Caco-2 (cell line): ENCODE data around the gene DNAJC19. TPM values are rescaled to one million over a fixed set of nuclear protein-coding genes. Genes with fewer than 3 reads are reported as not detected.

Experiments
- Bru-seq: library from RNA; stranded (reverse); fragments of 400-500 nt; gene quantifications from one replicate; lab custom pipeline; 2021; lab: Mats Ljungman, UMichigan
- BruChase-seq, 2 experiments: library from RNA; stranded (reverse); fragments of 400-500 nt; gene quantifications; one replicate each; lab custom pipeline; 2021; lab: Mats Ljungman, UMichigan
- BruUV-seq: library from RNA; stranded (reverse); fragments of 400-500 nt; replicated peaks from 2 replicates; lab custom pipeline; 2021; lab: Mats Ljungman, UMichigan
- CTCF ChIA-PET: fragments of 300-600 bp; sonication (Branson Sonifier 250); formaldehyde crosslinking; loops from one replicate; lab custom pipeline; 2022; ENCODE audit warnings: antibody characterized with exemption; lab: Charles Lee
- POLR2A ChIA-PET: fragments of 300-600 bp; sonication (Branson Sonifier 250); formaldehyde crosslinking; loops from one replicate; lab custom pipeline; 2022; ENCODE audit warnings: antibody characterized with exemption; lab: Charles Lee
- DNase-seq, 2 experiments: peaks; one replicate each; pipeline versions ENCODE4 v3.0.0 to v3.0.0-alpha.2; 2020 to 2022
- H3K27me3 ChIP-seq: replicated peaks from 2 replicates; pipeline ENCODE4 v1.6.0; 2011; ENCODE audit warnings: low read length; ENCODE audit not compliant: control insufficient read depth, insufficient read depth
- H3K36me3 ChIP-seq: 2 replicates; pipeline ENCODE4 v1.5.1; 2011; ENCODE audit warnings: low read length; ENCODE audit not compliant: control insufficient read depth, insufficient read depth
- H3K4me1 ChIP-seq: fragments of 250-450 bp; sonication (Bioruptor Pico); 2 replicates; pipeline ENCODE4 v1.5.1; 2020; ENCODE audit warnings: mild to moderate bottlenecking
- H3K4me3 ChIP-seq: 2 replicates; pipeline ENCODE4 v1.5.1; 2011; ENCODE audit warnings: low read depth, mild to moderate bottlenecking, control low read depth, low read length
- H3K9me3 ChIP-seq: fragments of 250-450 bp; sonication (Bioruptor Pico); 2 replicates; pipeline ENCODE4 v1.5.1; 2020; ENCODE audit warnings: mild to moderate bottlenecking, moderate library complexity
- H3K27ac Mint-ChIP-seq: one replicate; pipeline ENCODE4 v1.8.0; 2022; ENCODE audit warnings: mixed read lengths; ENCODE audit not compliant: unreplicated experiment
- H3K27me3 Mint-ChIP-seq: one replicate; pipeline ENCODE4 v1.8.0; 2022; ENCODE audit warnings: mixed read lengths; ENCODE audit not compliant: insufficient read depth, unreplicated experiment
- H3K36me3 Mint-ChIP-seq: one replicate; pipeline ENCODE4 v1.8.0; 2022; ENCODE audit warnings: mild to moderate bottlenecking, mixed read lengths; ENCODE audit not compliant: insufficient read depth, unreplicated experiment
- H3K4me1 Mint-ChIP-seq: one replicate; pipeline ENCODE4 v1.8.0; 2022; ENCODE audit warnings: low read depth, mixed read lengths; ENCODE audit not compliant: unreplicated experiment
- H3K4me3 Mint-ChIP-seq: one replicate; pipeline ENCODE4 v1.8.0; 2022; ENCODE audit warnings: mild to moderate bottlenecking, moderate library complexity, mixed read lengths; ENCODE audit not compliant: unreplicated experiment
- H3K9me3 Mint-ChIP-seq: one replicate; pipeline ENCODE4 v1.8.0; 2022; ENCODE audit warnings: mixed read lengths; ENCODE audit not compliant: unreplicated experiment
- intact Hi-C: fragments of 100-400 bp; cut with micrococcal nuclease; formaldehyde crosslinking; loops from one replicate; pipeline ENCODE4 v1.10.0; 2022; ENCODE audit not compliant: unreplicated experiment
- long read RNA-seq: library from polyadenylated mRNA; stranded (forward); transcript quantifications from one replicate; pipeline ENCODE4 v2.0.0, GENCODE V29; 2022
- total RNA-seq: library from RNA; stranded (reverse); gene quantifications from 2 replicates; pipeline ENCODE4 v1.2.3, GENCODE V29; 2022
- TF ChIP-seq, protein P1 (sequence below), 2 experiments: fragments of 200-600 bp in 1 of 2; IDR thresholded peaks; 1 replicate in 1 of 2; 2 replicates in 1 of 2; pipeline versions ENCODE4 v1.5.1 to v1.8.0; 2011 to 2022; ENCODE audit warnings: antibody characterized with exemption in 1 of 2, control low read depth in 1 of 2, inconsistent platforms in 1 of 2, low read depth in 1 of 2, low read length in 1 of 2, mild to moderate bottlenecking in 1 of 2, moderate library complexity in 1 of 2; ENCODE audit not compliant: insufficient read depth in 1 of 2, severe bottlenecking in 1 of 2, unreplicated experiment in 1 of 2

DNAJC19 gene
- total RNA-seq (55.4 and 71.8 TPM in 2 replicates), Bru-seq, nascent RNA (percentile 86 among the genes with signal in this experiment), BruChase-seq, experiment 1, labeled RNA remaining after a 2-hour chase (percentile 77 among the genes with signal in this experiment), BruChase-seq, experiment 2, labeled RNA remaining after a 6-hour chase (percentile 87 among the genes with signal in this experiment)
- long read RNA-seq, transcript DNAJC19-201 (6 exons, 1,454 nt) = major isoform, 91 of 109 reads
- long read RNA-seq, transcript DNAJC19-202 (5 exons, 1,239 nt) = minor isoform, 5 of 109 reads
- long read RNA-seq, partial matches to known transcripts = 2 of 109 reads
- long read RNA-seq, other reads (novel, unspliced or antisense) = 5 of 109 reads

DNA sequence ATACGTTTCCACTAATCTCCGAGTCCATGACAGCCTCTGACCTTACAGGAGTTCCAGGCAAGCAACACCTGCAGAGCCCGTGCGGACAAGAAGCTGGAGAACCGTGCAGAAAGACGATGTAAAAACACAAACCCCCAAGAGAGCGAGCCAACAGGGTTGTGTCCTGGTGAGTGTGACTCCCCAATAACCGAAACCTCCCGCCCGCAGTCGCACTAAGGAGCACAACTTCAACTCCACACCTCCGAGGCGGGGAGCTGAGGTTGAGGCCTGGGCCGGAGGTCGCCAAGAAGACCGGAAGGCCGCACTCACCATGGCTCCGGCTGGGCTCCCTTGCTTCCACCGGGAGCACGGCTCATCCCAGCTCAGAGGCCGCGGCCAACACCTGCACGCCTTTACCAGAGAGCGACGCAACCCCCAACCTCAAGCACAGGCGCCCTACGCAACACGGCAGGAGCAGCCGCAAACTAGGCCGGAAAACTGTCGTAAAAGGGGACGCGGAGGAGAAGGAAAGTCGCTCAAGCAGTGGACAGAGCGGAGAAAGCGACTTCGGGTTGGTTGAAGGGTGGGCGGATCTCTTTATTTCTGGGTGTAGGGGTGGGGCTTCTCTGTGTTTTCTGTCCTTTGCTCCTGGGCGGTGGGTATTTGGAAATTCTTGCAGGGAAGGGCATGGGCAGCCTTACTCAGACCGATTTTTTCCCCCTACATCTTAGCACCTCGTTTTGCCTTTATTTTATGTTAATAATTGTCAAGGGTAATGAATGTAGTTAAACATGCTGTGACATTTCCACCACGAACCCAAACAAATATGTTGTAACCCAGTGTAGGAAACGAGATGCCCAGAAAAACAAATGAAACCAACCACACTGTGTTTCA lies at the start of gene DNAJC19:
Gene DNAJC19 (minus strand): TSS at position 446 of the 873 bp plus-strand sequence. CDS start 134 bp downstream, at position 312.
- CTCF ChIA-PET = interaction anchor here (0.6 to 0.7 kb wide), 4 partner anchors 10 to 93 kb away, joined by 3 to 4 read pairs (median 3); partner anchors contain the start of gene FXR1
- TSS peak; percentile 56 for BruUV-seq
- H3K27ac Mint-ChIP-seq = peak within 1 kb of the TSS; percentile 99

DNA sequence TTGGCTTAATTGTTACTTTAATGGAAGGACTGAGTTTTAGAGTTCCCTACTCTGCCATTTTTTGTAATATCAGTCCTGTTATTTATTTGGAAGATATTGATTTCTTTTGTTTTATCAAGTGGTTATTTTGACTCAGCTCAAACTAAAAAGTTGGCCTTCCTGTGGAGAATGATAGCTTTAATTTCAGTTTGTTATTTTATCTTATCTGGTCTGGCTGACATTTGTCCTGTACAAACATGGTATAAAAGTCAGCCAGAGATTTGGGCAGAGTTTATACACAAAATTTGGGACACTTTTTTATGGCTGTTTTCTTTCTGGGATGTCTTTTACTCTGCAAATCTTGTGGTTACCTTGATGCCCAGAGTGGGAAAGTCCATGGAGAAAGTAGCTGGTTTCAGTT lies 41.4 kb upstream of the DNAJC19 start:
- no TSS peak for BruUV-seq
- H3K27ac Mint-ChIP-seq = no peak overlapping the region
- no peaks in the 10 kb centered on the region for H3K9me3 ChIP-seq
- no peaks in the 10 kb centered on the region for H3K4me1 Mint-ChIP-seq
- DNase-seq = no peak
- no peaks in the 10 kb centered on the region for H3K36me3 ChIP-seq
- H3K4me3 ChIP-seq = no peak overlapping the region
- TF ChIP-seq, protein P1, sequence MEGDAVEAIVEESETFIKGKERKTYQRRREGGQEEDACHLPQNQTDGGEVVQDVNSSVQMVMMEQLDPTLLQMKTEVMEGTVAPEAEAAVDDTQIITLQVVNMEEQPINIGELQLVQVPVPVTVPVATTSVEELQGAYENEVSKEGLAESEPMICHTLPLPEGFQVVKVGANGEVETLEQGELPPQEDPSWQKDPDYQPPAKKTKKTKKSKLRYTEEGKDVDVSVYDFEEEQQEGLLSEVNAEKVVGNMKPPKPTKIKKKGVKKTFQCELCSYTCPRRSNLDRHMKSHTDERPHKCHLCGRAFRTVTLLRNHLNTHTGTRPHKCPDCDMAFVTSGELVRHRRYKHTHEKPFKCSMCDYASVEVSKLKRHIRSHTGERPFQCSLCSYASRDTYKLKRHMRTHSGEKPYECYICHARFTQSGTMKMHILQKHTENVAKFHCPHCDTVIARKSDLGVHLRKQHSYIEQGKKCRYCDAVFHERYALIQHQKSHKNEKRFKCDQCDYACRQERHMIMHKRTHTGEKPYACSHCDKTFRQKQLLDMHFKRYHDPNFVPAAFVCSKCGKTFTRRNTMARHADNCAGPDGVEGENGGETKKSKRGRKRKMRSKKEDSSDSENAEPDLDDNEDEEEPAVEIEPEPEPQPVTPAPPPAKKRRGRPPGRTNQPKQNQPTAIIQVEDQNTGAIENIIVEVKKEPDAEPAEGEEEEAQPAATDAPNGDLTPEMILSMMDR (IDR thresholded peaks at IDR 0.05; ENCODE audit: insufficient read depth in 1 of 2, low read depth in 1 of 2, low read length in 1 of 2, severe bottlenecking in 1 of 2, unreplicated experiment in 1 of 2) = no peak
- POLR2A ChIA-PET = no interaction called here
- H3K27me3 Mint-ChIP-seq = no peaks in the 10 kb centered on the region
- H3K27me3 ChIP-seq = no peaks in the 10 kb centered on the region
- H3K4me1 ChIP-seq = no peaks in the 10 kb centered on the region
- intact Hi-C loops = no loop called here
- CTCF ChIA-PET = no interaction called here
- no peak overlapping the region for H3K4me3 Mint-ChIP-seq
- no peaks in the 10 kb centered on the region for H3K36me3 Mint-ChIP-seq
- no peaks in the 10 kb centered on the region for H3K9me3 Mint-ChIP-seq

More for the DNA sequence above, at the start of gene DNAJC19:
- Mint-ChIP-seq H3K4me1 (no peaks in the 10 kb centered on the region), H3K36me3 (peaks cover 22% of the 10 kb centered on the region), H3K4me3 (peak within 1 kb of the TSS; percentile 100), H3K27me3 (peaks cover 7% of the 10 kb centered on the region), H3K9me3 (no peaks in the 10 kb centered on the region)
- Histone ChIP-seq H3K36me3 (no peaks in the 10 kb centered on the region), H3K4me3 (peak within 1 kb of the TSS; percentile 68), H3K9me3 (no peaks in the 10 kb centered on the region), H3K27me3 (no peaks in the 10 kb centered on the region), H3K4me1 (no peaks in the 10 kb centered on the region)
- POLR2A ChIA-PET = interaction anchor here (0.5 to 0.6 kb wide), 2 partner anchors 35 to 48 kb away, joined by 4 to 13 read pairs; no protein-coding TSS in a partner anchor
- intact Hi-C loops = loop anchor here (1.0 to 10.0 kb wide), 2 partner anchors 77 to 185 kb away; partner anchors contain the start of gene FXR1
- TF ChIP-seq, protein P1 (IDR thresholded peaks at IDR 0.05; ENCODE audit: insufficient read depth in 1 of 2, low read depth in 1 of 2, low read length in 1 of 2, severe bottlenecking in 1 of 2, unreplicated experiment in 1 of 2) = no peak
- DNase-seq = peak; percentile 93 to 96

DNA sequence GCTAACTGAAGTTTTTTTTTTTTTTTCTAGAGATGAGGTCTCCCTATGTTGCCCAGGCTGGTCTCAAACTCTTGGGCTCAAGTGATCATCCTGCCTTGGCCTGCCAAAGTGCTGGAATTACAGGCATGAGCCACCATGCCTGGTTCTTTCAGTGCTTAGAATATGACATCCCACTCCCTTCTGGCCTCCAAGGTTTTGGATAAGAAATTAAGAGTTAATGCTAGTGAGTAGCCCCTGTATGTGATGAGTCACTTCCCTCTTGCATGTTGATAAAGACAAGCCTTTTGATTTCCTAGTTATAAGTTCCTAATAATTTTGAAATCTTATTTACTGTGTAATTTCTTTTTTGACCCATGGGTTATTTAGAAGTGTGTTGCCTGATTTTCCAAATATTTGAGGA lies 35.7 kb upstream of the DNAJC19 start:
- no peak for DNase-seq
- H3K9me3 ChIP-seq = no peaks in the 10 kb centered on the region
- no peaks in the 10 kb centered on the region for H3K36me3 Mint-ChIP-seq
- ChIA-PET CTCF (no interaction called here), POLR2A (no interaction called here)
- H3K27me3 Mint-ChIP-seq = no peaks in the 10 kb centered on the region
- no peak overlapping the region for H3K27ac Mint-ChIP-seq
- H3K27me3 ChIP-seq = no peaks in the 10 kb centered on the region
- TF ChIP-seq, protein P1 (IDR thresholded peaks at IDR 0.05; ENCODE audit: insufficient read depth in 1 of 2, low read depth in 1 of 2, low read length in 1 of 2, severe bottlenecking in 1 of 2, unreplicated experiment in 1 of 2) = no peak
- no TSS peak for BruUV-seq
- no peaks in the 10 kb centered on the region for H3K9me3 Mint-ChIP-seq
- no peaks in the 10 kb centered on the region for H3K36me3 ChIP-seq
- no peaks in the 10 kb centered on the region for H3K4me1 ChIP-seq
- no peak overlapping the region for H3K4me3 Mint-ChIP-seq
- intact Hi-C loops = no loop called here
- H3K4me1 Mint-ChIP-seq = no peaks in the 10 kb centered on the region
- no peak overlapping the region for H3K4me3 ChIP-seq
